Stimulated activated memory B cell treated with anti-CD40 and anti-IgM and Interleukin-4, amounts not matched to agents 10 μg/mL and 1 μg/mL and 100 μg/mL, for 72 hours (primary cell): ENCODE results near the gene FAU.

Experiments
- ATAC-seq: fragments of 150-1000 bp; cut with Tn5 transposase; 2 replicates; pipeline ENCODE4 v1.10.0; 2021
- H3K27ac Mint-ChIP-seq: one replicate; pipeline ENCODE4 v1.8.0; 2022; ENCODE audit warnings: mild to moderate bottlenecking, mixed read lengths
- H3K27me3 Mint-ChIP-seq: one replicate; pipeline ENCODE4 v1.8.0; 2022; ENCODE audit warnings: mixed read lengths
- H3K36me3 Mint-ChIP-seq: one replicate; pipeline ENCODE4 v1.8.0; 2022; ENCODE audit warnings: mixed read lengths
- H3K4me1 Mint-ChIP-seq: one replicate; pipeline ENCODE4 v1.8.0; 2022; ENCODE audit warnings: mixed read lengths
- H3K4me3 Mint-ChIP-seq: one replicate; pipeline ENCODE4 v1.8.0; 2022; ENCODE audit warnings: mild to moderate bottlenecking, moderate library complexity, mixed read lengths
- H3K9me3 Mint-ChIP-seq: one replicate; pipeline ENCODE4 v1.8.0; 2022; ENCODE audit warnings: mixed read lengths

FAU gene

DNA sequence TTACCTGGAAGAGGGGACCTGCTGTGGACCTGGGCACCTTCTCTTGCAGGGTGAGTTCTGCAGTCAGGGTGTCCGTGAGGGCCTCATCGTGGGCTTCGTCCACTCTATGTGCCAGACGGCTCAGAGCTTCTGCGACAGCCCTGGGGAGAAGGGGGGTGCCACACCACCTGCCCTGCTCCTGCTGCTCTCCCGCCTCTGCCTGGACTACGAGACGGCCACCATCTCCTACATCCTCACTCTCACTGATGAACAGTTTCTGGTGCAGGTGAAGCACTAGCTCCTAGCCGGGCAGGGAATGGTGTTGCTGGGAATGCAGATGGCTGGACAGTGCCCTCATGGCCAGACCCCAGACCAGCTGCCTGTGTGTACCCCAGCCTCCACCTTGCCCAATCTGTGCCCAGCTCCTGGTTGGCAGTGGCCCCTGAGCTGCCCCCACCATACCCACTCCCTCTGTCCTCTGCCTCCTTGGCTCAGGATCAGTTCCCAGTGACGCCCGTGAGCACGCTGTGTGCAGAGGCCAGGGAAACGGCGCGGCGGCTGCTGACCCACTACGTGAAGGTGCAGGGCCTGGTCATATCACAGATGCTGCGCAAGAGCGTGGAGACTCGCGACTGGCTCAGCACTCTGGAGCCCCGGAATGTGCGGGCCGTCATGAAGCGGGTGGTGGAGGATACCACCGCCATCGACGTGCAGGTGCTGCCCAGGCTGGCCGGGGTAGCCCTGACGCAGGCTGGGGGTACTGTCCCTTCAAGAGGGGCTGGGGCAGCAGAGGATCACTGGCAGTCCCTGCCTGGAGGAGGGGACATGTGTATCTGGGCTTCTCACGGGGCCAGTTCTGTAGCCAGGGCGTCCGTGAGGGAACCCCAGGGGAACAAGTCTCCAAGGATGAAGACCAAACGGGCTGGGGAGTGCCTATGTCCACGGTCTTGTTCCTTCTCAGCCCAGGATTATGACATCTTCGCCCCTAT lies 12.4 kb downstream of the FAU start:
- no peaks in the 10 kb centered on the region for H3K27me3 Mint-ChIP-seq
- no peaks in the 10 kb centered on the region for H3K9me3 Mint-ChIP-seq
- peaks cover 11% of the 10 kb centered on the region for H3K36me3 Mint-ChIP-seq
- peaks cover 48% of the 10 kb centered on the region for H3K4me1 Mint-ChIP-seq
- H3K4me3 Mint-ChIP-seq: no peak overlapping the region
- H3K27ac Mint-ChIP-seq: no peak overlapping the region
- no peak for ATAC-seq

DNA sequence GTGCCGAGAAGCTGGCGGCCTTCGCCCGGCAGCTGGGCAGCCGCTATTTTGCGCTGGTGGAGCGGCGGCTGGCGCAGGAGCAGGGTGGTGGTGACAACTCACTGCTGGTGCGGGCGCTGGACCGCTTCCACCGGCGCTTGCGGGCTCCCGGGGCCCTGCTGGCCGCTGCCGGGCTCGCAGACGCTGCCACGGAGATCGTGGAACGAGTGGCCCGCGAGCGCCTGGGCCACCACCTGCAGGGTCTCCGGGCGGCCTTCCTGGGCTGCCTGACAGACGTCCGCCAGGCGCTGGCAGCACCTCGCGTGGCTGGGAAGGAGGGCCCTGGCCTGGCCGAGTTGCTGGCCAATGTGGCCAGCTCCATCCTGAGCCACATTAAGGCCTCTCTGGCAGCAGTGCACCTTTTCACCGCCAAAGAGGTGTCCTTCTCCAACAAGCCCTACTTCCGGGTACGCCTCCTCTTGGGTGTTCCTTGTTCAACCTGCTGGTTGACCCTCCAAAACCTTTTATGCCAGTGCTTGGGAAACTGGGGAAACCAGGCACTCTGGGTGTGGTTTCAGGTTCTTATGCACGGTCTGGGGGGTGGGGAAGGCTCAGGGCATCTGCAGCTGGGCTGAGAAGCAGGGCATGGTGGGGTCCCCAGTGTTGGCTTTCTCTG lies 13.3 kb downstream of the FAU start:
- no peaks in the 10 kb centered on the region for H3K27me3 Mint-ChIP-seq
- H3K4me1 Mint-ChIP-seq: peaks cover 48% of the 10 kb centered on the region
- H3K27ac Mint-ChIP-seq: no peak overlapping the region
- H3K36me3 Mint-ChIP-seq: peaks cover 11% of the 10 kb centered on the region
- ATAC-seq: no peak
- no peaks in the 10 kb centered on the region for H3K9me3 Mint-ChIP-seq
- no peak overlapping the region for H3K4me3 Mint-ChIP-seq

DNA sequence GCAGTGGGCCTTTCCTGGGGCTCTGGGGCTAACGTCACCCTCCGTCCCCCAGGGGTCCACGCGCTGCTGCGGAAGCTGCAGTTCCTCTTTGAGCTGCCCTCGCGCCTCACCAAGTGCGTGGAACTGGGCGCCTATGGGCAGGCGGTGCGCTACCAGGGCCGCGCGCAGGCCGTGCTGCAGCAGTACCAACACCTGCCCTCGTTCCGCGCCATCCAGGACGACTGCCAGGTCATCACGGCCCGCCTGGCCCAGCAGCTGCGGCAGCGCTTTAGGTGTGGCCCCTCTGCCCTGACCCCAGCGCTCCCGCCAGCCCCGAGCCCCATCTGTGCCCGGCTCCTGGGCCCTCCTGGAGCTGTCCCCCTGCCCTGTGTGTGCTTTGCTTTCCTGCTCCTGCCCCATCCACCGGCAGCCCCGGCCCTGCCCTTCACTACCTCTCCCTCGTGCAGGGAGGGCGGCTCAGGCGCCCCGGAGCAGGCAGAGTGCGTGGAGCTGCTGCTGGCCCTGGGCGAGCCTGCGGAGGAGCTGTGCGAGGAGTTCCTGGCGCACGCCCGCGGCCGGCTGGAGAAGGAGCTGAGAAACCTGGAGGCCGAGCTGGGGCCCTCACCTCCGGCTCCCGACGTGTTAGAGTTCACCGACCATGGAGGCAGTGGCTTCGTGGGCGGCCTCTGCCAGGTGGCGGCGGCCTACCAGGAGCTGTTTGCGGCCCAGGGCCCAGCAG lies 14.0 kb downstream of the FAU start:
- ATAC-seq: no peak
- Mint-ChIP-seq H3K4me3 (no peak overlapping the region), H3K27ac (no peak overlapping the region), H3K4me1 (peaks cover 45% of the 10 kb centered on the region), H3K36me3 (peaks cover 11% of the 10 kb centered on the region), H3K9me3 (no peaks in the 10 kb centered on the region), H3K27me3 (no peaks in the 10 kb centered on the region)

DNA sequence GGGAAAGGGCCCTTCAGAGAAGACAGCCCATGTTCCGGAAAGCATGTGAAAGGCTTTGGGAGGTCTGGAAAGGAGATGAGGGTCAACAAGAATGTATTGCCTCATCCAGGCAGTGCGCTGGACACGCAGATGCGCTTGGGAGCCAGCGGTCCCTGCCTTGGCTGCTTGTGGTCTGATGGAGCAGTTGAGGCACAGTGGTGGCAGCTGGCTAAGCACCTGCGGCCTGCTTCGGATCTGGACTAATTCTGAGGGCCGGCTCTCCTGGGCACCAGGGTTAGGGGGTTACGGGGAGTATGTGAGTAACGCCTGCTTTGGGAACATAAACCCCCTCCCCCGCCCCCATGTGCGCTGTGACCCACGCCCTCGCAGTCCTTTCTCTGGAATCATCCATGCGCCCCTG lies 14.9 kb downstream of the FAU start:
- Mint-ChIP-seq H3K9me3 (no peaks in the 10 kb centered on the region), H3K27ac (no peak overlapping the region), H3K36me3 (peaks cover 11% of the 10 kb centered on the region), H3K4me3 (no peak overlapping the region), H3K4me1 (peaks cover 39% of the 10 kb centered on the region), H3K27me3 (no peaks in the 10 kb centered on the region)
- ATAC-seq: no peak

DNA sequence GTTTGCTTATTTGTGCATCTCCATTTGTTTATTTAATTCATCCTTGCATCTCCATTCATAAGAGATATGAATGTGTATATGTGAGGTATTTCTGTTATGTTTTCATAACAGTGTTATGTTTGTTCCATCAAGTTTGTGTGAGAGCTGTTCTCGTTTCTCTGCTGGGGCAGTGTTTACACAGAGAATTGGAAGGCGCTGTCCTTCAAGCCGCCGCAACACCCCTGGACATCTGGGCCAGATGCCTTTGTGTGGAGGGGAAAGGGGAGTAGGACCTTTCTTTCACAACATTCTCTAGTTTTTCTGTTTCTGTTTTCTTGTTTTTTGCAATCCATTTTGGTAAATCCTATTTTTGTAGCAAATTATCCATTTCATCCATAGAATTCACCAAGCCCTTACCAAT lies 17.3 kb downstream of the FAU start:
- Mint-ChIP-seq H3K27ac (no peak overlapping the region), H3K9me3 (no peaks in the 10 kb centered on the region), H3K4me3 (no peak overlapping the region), H3K27me3 (no peaks in the 10 kb centered on the region), H3K36me3 (peaks cover 16% of the 10 kb centered on the region), H3K4me1 (peaks cover 17% of the 10 kb centered on the region)
- no peak for ATAC-seq

DNA sequence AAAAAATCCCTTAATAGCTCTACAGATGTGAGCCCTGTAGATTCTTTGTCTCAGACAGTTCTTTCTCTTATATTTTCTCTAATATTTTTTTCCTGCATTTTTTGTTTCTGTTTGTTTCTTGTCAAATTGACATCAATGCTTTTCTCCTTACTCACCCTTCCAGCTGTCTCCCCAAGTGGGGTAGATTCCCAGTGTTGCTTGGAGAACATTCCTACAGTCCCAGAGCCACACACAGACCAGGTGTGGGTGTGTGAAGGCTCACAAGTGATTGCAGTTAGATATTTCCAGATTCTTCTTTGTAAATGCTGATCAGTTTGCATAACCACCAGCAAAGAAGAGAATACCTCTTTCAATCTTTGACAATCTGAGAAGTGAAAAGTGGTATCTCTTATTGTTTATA lies 18.5 kb downstream of the FAU start:
- Mint-ChIP-seq H3K27me3 (no peaks in the 10 kb centered on the region), H3K36me3 (peaks cover 16% of the 10 kb centered on the region)
- no peak for ATAC-seq

DNA sequence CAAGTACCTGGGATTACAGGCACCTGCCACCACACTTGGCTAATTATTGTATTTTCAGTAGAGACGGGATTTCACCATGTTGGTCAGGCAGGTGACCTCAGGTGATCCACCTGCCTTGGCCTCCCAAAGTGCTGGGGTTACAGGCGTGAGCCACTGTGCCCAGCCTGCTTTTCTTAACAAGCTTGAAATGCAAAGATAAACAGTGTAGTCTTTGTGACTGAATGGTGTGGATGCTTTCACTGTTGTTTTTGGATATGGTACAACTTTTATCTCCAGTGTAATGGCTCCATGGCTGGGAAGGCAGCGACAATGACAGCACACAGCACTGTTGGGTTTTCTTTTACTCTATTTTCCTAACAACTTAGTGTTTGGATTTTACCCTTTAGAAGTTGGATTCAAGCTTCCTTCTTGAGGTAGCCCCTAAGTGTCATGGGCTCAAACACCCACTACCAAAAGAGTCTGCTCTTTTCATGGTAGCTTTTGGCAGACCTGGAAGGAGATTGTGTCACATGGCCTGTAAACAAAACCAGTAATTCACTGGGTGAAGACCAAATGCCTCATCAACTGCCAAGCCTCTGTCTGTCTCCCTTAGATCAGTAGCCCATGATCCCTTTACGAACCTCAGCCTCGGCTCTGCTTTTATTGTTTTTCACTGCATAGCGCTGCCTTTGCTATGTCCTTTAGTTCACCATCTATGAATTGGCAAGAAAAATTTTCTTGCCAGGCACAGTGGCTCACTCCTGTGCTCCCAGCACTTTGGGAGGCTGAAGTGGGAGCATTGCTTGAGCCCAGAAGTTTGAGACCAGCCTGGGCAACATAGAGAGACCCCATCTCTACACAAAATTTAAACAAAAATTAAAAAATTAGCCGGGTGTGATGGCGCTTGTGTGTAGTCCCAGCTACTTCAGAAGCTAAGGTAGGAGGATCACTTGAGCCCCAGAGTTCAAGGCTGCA lies 19.5 kb downstream of the FAU start:
- Mint-ChIP-seq H3K27ac (no peak overlapping the region), H3K27me3 (no peaks in the 10 kb centered on the region)

More for the DNA sequence above, 18.5 kb downstream of the FAU start:
- H3K4me3 Mint-ChIP-seq: no peak overlapping the region
- no peak overlapping the region for H3K27ac Mint-ChIP-seq
- H3K9me3 Mint-ChIP-seq: no peaks in the 10 kb centered on the region
- peaks cover 24% of the 10 kb centered on the region for H3K4me1 Mint-ChIP-seq

DNA sequence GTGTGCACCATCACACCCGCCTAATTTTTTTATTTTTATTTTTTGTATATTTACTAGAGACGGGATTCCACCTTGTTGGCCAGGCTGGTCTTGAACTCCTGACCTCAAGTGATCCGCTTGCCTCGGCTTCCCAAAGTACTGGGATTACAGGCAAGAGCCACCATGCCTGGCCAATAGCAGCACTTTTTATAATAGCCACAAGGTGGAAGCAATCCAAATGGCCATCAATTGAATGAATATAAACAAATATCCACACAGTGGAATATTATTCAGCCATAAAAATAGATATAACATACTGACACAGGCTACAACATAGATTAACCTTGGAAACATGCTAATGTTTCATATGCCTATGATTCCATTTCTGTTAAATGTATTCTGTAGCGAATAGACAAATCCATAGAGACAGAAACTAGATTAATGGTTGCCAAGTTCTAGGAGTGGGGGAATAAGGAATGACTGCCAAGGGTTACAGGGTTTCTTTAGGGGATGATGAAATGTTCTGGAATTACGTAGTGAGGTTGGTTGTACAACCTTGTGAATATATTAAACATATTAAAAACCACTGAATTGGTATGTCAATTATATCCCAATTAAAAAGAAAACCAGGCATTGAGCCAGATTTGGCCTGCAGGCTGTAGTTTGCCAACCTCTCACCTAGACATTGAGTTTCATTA lies 21.1 kb downstream of the FAU start:
- no peaks in the 10 kb centered on the region for H3K9me3 Mint-ChIP-seq
- no peak for ATAC-seq
- no peaks in the 10 kb centered on the region for H3K27me3 Mint-ChIP-seq
- peaks cover 15% of the 10 kb centered on the region for H3K4me1 Mint-ChIP-seq
- no peak overlapping the region for H3K27ac Mint-ChIP-seq
- no peak overlapping the region for H3K4me3 Mint-ChIP-seq
- peaks cover 5% of the 10 kb centered on the region for H3K36me3 Mint-ChIP-seq

More for the DNA sequence above, 19.5 kb downstream of the FAU start:
- no peaks in the 10 kb centered on the region for H3K9me3 Mint-ChIP-seq
- H3K36me3 Mint-ChIP-seq: peaks cover 16% of the 10 kb centered on the region
- H3K4me3 Mint-ChIP-seq: no peak overlapping the region
- peaks cover 24% of the 10 kb centered on the region for H3K4me1 Mint-ChIP-seq
- no peak for ATAC-seq

DNA sequence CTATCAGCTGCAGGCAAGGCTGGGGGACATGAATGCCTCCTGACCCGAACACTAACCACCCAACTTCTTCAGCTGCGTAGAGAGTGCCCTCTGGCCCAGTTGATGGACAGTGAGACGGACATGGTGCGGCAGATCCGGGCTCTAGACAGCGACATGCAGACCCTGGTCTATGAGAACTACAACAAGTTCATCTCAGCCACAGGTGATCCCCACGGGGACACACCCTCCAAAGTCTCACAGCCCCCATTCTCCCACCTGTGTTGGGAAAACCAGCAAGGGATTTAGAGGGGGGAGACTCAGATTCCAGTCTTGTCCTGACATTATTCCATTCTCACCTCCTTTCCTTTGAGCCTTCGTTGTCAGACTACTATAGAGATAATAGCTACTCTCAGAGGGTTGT lies 25.0 kb downstream of the FAU start:
- no peak for ATAC-seq
- peak overlapping the region; percentile 89 for H3K4me3 Mint-ChIP-seq
- peaks cover 5% of the 10 kb centered on the region for H3K36me3 Mint-ChIP-seq
- no peaks in the 10 kb centered on the region for H3K9me3 Mint-ChIP-seq
- no peaks in the 10 kb centered on the region for H3K27me3 Mint-ChIP-seq
- peaks cover 17% of the 10 kb centered on the region for H3K4me1 Mint-ChIP-seq
- peak overlapping the region; percentile 82 for H3K27ac Mint-ChIP-seq

DNA sequence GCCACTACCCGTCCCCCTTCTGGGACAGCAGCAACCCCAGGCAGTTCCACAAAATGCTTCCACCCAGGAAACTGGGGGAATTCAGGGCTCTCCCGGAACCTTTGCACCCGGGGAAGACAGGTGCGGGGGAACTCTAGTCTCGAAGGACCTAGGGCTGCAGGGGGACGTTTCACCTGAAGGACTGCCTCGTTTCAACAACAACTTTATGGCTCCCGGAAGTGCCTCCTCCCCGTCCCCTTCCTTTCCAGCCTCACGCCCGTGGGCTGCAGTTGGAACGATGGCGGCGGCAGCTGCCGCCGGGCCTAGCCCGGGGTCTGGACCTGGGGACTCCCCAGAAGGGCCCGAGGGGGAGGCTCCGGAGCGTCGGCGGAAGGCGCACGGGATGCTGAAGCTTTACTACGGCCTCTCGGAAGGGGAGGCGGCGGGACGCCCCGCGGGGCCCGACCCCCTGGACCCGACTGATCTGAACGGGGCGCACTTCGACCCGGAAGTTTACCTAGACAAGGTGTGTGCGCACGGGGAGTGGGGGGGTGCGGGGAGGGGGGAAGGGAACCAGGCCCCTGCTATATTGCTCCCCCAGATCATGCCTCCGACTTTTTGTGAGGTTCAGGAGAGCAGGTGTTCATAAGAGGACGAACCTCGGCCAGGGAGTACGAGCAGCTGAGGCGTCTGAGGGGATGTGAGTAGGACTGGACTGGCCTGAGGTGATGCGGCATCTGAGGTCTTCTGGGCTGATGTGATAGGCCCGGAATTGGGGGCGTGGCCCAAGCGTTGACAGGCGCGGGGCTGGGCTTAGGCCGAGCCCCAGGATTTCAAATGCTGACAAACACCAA lies 25.7 kb downstream of the FAU start, which contains the start of gene VPS51:
Gene VPS51 (plus strand): TSS at position 241 of the 833 bp plus-strand sequence. CDS start 37 bp downstream, at position 278.
- peak; percentile 98 for ATAC-seq
- peak within 1 kb of the TSS; percentile 82 for H3K27ac Mint-ChIP-seq
- no peaks in the 10 kb centered on the region for H3K9me3 Mint-ChIP-seq
- H3K27me3 Mint-ChIP-seq: no peaks in the 10 kb centered on the region
- H3K4me1 Mint-ChIP-seq: peaks cover 17% of the 10 kb centered on the region
- H3K4me3 Mint-ChIP-seq: peak within 1 kb of the TSS; percentile 89
- H3K36me3 Mint-ChIP-seq: peaks cover 5% of the 10 kb centered on the region

DNA sequence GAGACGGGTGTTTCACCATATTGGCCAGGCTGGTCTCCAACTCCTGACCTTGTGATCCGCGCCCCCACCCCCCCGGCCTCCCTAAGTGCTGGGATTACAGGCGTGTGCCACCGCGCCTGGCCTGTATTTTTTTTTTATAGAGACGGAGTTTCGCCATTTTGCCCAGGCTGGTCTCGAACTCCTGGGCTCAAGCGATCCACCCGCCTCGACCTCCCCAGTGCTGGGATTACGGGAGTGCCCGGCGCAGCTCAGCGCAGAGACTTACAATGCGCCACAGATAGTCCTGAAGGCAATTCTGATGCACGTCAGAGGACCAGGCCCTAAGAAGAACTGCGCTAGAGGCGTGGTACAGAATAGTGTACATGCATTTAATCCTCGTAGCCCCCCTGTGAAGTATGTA lies 26.5 kb downstream of the FAU start:
- Mint-ChIP-seq H3K4me1 (peaks cover 17% of the 10 kb centered on the region), H3K27ac (peak overlapping the region; percentile 82)

DNA sequence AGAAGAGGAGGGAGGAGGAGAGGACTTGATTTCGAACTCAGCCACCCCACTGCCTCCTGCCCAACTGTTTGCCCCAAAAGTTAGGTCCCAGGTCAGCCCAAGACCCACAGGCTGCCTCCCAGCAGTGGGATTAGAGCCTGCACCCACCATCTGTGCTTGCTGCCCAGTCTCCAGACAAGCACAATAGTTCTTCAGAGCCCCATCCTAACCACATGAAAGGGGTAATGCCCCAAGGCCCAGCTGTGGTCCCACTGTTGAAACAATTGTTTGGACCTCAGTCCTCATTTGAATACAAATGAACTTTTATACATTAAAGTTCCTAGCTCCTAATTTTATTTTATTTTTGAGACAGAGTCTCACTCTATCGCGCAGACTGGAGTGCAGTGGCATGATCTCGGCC lies 31.3 kb downstream of the FAU start:
- no peaks in the 10 kb centered on the region for H3K9me3 Mint-ChIP-seq
- H3K27ac Mint-ChIP-seq: no peak overlapping the region
- H3K27me3 Mint-ChIP-seq: no peaks in the 10 kb centered on the region
- H3K4me1 Mint-ChIP-seq: peaks cover 9% of the 10 kb centered on the region
- H3K4me3 Mint-ChIP-seq: no peak overlapping the region
- no peak for ATAC-seq
- peaks cover 31% of the 10 kb centered on the region for H3K36me3 Mint-ChIP-seq

More for the DNA sequence above, 26.5 kb downstream of the FAU start:
- H3K4me3 Mint-ChIP-seq: peak overlapping the region; percentile 89
- H3K9me3 Mint-ChIP-seq: no peaks in the 10 kb centered on the region
- H3K27me3 Mint-ChIP-seq: no peaks in the 10 kb centered on the region
- no peaks in the 10 kb centered on the region for H3K36me3 Mint-ChIP-seq
- ATAC-seq: no peak

DNA sequence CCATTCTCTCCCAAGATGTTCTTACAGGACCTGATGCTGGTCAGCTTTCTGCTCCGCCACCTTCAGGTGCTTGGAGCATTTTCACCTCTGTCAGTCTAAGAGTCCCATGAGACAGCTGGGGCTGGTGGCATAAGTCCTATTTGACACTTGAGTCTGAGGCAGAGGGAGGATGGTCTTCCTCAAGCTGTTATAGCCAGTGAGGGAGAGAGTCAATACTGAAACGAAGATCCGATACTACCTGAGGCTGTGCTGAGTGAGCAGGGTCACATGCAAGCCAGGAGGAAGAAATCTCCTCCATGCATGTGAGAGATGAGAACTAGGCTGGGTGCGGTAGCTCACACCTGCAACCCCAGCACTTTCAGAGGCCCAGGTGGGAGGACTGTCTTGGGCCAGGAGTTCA lies 32.3 kb downstream of the FAU start:
- H3K27me3 Mint-ChIP-seq: no peaks in the 10 kb centered on the region
- H3K4me3 Mint-ChIP-seq: no peak overlapping the region
- no peak for ATAC-seq
- H3K9me3 Mint-ChIP-seq: no peaks in the 10 kb centered on the region
- H3K4me1 Mint-ChIP-seq: peaks cover 18% of the 10 kb centered on the region
- peaks cover 34% of the 10 kb centered on the region for H3K36me3 Mint-ChIP-seq
- H3K27ac Mint-ChIP-seq: no peak overlapping the region
